MV-4-11 (cell line): ENCODE data around the gene SDSL.

Experiments used
- DNase-seq: peaks from one replicate; lab custom pipeline; 2025; lab: John Stamatoyannopoulos, UW

SDSL gene

GRCh38 chr12:113469224-113469948 is 47.2 kb downstream of the SDSL start:
- DNase-seq: no peak

GRCh38 chr12:113469949-113470743 is 48.0 kb downstream of the SDSL start:
- DNase-seq: no peak

DNA sequence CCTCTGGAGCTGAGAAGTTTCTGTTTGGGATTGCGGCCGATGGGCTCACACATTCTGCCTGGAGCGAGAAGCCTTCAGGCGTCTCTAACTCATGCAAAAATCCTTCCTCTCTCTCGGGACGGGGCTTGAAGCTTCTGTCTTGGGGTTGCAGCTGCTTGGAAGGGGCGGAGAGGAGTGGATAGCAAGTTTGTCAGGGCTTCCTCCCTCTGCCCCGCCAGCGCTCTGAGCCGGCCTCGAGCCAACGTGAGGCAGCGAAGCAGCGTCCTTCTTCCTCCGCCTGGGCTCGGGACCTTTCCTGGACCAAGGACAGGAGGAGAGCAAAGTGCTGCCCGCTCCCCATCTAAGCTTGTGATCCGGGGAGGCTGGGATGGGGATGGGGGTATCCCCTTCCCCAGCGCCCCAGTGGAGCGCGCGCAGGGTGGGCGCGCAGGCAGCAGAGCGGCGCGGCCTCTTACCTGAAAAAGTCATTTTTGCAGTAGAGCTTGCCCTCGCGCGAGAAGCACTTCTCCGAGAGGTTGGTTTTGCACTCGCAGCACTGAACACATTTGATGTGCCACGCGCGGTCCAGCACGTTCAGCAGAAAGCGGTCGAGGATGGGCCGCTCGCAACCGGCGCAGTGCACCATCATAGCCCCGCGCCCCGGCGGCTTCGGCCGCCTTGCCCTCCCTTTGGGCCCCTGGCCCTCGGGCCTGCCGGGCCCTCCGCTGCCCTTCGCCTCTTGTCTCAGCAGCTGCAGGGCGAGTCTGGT is 48.9 kb downstream of the SDSL start:
- no peak for DNase-seq

DNA sequence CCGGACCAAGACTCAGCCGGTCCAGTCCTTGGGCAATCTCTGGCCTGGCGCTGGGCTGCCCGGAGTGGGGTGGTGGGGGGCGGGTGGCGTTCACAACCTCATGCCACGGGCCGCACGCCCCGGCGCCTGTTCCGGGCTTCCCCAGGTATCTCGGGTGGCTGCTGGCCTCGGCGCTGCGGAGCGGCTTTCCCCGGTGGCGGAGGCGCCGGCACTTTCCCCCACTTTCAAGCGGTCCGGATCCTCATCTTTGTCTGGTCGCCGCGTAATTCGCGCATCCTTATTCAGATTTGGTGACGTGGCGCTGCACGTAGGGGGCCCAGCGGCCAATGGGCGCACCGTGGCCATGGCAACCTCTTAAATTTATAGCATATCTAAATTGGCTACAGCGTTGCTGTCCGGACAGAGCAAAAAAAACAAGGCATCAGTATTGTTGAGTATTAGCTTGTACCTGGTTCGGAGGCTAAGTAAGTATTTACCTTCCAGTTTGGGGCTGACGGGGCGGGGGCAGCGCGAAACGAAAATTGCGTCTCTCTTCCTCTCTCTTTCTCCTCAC is 49.5 kb downstream of the SDSL start, which contains the start of gene LHX5:
LHX5 (minus strand) TSS at position 253 of the 553 bp plus-strand sequence. CDS start 373 bp downstream, outside the sequence.
- no peak for DNase-seq

DNA sequence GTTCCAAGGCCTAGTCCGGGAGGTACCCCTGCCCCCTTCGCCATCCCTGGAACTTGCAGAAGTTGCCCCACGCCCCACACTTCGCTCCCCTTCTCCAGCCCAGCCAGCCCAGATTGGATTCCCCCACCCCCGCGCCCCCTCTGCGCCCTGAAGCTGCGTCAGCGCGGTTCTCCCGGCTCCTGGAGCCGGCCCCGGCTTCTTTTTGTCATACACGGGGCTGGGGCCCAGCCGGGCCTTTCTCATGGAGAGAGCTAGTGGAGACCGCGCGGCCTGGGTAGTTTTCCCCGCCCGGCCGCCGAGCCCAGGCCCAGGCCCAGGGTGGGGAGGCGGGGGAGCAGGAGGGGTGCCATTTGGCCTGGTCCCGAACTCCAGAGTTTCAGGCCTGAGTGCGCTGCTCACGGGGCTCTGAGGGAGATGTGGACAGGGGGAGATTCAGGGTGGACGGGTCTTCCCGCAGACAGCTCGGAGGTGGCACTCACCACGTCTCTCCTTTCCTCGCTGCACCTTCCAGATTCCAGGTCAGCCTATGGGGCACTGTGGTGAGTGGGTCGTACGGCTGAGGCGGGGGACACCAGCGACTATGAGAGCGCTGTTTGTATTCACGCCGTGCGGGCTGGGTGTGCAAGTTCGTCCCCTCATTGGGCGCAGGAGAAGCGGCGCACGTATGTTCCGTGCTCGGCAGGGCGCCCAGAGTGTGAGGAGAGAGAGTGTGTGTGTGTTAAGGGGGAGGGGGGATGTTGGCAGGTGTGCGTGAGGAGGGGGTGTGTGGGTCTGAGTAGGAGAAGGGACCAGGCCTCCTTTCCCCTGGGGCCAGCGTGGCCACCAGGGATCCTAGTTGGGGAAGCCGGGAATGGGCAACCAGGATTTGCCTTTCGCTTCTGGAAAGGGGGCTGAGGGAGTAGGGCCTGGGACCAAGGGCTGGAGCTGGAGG is 50.3 kb downstream of the SDSL start:
- DNase-seq: no peak

DNA sequence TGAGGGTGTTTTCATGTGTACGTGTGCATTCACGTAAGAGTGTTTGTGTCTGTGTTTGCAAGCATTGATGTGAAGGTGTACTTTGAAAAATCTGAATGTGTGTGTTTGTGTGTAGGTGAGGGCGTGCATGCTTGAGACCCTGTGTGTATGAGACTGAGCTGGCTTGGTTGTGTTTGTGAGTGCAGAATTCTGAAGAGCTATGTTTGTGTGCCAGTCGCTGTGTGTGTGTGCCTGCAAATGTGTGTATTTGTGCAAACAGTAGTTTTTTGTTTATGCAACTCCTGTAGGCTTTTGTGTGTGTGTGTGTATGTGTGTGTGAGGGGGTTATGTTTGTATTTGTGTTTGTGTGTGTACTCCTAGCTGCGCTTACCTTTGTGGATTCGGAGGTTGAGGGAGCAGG is 51.2 kb downstream of the SDSL start:
- no peak for DNase-seq

DNA sequence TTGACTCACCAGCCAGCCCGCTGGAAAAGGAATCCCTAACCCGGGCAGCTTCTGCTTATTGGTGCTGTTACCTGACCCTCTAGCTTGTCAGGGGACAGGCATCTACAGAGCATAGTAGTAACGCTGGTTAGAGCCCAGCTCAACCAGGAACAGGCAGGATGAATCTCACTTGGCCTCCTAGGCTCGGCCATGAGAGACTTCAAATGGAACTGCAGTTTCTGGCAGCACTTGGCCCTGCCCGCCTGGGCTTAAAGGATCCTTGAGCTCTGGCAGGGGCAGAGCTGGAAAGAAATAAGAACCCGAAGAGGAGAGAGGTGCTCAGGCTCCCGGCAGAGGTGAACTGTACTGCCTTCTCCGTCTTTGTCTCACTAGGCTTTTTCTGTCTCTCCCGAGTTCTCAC is 51.8 kb downstream of the SDSL start:
- no peak for DNase-seq

DNA sequence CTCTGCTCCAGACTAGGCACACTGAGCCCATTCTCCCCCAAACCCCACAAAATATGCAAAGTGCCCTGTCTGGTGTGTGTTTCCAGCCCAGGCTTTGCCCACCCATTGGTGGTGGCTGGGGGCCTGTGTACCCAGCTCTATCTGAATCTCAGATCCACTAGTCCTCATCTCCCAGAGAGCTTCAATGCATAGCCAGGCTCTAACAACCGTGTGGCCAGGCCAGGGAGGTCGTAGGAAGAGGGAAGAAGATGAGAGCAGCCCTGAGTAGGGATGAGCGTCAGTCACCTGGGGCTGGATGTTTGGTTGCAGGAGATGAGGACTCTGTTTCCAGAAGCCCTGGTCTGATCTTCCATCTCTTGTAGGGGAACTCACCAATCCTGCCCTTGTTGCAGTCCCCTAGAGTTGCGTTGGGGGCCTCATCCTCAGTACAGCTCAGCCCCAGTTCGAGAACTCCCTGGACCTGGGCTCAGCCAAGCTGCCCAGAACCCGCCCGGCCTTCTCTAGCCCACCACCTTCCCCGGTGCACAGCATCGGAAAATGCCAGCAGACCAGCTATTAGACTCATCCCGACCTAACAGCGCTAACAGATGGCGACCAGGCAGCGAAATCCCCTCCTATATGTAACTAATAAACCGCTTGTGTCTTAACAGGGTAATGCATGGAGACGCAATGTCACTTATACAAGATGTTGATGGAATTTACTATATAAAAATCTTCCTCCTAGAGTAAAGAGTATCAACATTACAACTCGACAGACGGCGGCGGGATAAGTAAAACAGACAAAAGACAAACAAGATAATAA is 52.7 kb downstream of the SDSL start:
- no peak for DNase-seq

DNA sequence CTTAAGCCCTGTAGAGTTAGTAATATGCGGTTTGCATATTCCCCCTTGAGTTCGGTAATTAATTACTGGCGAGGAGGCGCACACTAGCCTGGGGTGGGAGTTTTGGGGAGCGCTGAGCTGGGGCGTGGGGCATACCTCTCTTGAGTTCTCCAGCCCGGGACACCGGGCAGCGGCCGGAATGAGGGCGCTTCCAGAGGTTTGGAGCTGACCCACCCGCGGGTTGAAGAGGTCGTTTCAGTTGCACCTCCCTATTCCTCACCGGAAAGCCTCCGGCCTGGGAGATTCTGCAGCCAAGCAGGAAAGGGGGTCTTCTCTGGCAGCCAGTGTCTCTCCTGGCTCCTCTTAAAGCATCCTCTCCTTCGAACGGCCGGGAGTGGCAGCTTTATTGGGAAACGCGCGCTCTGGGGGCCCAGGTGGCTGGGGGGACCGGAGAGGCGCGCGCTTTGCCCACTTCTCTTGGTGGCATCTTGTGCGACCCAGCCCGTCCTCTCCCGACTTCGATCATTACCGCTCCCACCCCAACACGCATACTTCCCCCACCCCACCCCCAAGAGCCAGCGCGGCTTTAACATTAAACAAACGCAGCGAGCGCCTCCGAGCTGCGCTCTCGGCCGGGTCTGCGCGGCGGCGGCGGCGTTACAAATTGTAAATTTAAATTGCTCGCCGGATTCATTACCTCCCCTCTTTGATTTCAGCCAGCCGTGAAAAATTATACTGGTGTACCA is 53.4 kb downstream of the SDSL start:
- DNase-seq: no peak

DNA sequence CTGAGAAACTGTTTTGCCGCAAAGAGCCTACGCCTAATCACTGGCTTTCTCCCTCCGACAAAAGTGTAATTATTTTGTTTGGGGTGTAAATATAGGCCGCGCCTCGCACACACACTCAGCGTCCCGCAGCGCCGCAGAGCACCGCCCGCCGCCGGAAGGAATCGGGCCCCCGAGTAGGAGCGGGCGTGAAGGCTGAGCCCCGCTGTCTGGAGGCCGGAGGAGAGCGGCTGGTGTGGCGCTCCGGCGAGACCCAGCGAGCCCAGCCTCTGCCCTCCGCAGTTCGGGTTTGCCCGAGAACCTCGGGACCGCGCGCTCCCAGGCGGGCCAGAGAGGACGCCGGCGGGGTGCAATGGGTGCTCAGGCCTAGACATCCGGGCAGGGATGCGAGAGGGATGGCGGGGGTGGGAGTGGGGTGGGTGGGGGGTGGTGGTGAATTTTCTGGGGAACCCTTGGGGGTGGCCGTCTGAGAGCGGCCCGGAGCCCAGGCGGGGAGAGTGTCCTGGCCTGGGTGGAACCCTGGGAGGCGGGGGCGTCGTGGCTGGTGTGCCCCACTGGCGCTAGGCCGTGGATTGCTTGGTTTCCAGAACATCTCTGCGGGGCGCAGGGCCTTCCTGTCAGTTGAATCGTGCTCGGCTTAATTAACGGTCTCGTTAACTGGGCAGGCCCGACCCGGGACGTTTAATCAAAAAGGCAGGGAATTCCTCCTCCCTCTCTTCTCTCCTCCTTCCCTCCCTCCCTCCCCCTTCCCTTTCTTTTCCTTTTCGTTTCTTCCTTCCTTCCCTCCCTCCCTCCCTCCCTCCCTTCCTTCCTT is 54.2 kb downstream of the SDSL start:
- DNase-seq: no peak

GRCh38 chr12:113477171-113477841 is 55.1 kb downstream of the SDSL start:
- no peak for DNase-seq

GRCh38 chr12:113477842-113478215 is 55.6 kb downstream of the SDSL start:
- DNase-seq: no peak

- no peak for DNase-seq
These were observed 56.3 kb downstream of the SDSL start for GRCh38 chr12:113478351-113479011.

DNA sequence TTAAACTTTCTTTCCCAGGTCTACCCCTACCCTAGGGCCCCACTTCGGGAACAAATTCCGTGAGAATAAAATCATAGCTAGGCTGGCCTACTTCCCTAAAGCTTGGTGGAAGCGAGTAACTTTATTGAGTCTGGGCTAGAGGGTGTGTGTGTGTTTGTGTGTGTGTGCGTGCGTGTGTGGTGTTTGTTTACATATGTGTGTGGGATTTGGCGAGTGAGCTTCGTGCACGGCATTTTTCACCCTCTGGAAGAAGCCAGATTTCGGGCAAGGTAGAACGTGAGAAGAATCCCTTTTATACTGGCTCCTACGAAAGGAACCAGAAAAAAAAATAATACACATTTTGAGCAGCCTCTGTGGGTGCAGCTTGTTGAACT is 57.0 kb downstream of the SDSL start:
- DNase-seq: no peak

- DNase-seq: no peak
These were observed 57.6 kb downstream of the SDSL start for GRCh38 chr12:113479590-113480335.

DNA sequence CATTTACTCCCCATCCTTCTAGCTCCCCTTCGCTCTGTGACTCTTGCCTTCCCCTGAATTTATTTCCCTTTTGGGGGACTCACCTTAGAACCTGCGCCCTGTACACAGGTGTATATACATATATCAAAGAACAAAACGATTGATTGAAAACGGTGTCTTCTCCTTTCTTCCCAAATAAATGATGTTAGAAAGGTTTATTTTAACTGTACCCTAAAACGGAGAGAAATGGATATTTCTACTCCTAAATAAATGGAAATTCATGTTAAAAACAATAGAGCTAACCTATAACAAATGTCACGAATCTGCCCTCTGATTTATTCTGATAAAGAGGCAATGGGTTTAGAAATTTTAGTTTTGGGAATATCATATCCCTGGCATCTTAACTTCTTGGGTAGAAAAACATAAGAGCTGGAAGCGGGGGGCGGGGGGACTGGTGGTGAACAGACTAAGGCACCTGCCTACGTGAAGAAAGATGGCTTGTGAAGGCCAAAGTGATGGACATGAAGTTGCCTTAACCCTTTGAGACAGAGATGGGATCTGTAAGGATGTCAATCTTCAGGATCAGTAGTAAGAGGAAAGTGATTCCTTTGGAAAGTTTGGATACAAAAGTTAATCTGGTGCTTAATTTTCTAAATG is 58.3 kb downstream of the SDSL start:
- DNase-seq: no peak

- no peak for DNase-seq
These were observed 60.2 kb downstream of the SDSL start for GRCh38 chr12:113482334-113482733.
